Spleen (tissue), 7 donors: ENCODE data around the gene DNAJB8.

Experiments used
- CTCF ChIP-seq, 11 experiments: fragments of 200-600 bp in 7 of 11; fragments of 450-650 bp in 4 of 11; sonication (generic) in 4 of 11; IDR thresholded peaks in 8 of 11; conservative IDR thresholded peaks in 3 of 11; 1 replicate in 7 of 11; 2 replicates in 4 of 11; pipeline versions ENCODE4 v1.4.0 to v1.8.0; 2016 to 2021; ENCODE audit warnings: antibody characterized with exemption in 11 of 11, inconsistent platforms in 4 of 11, mild to moderate bottlenecking in 1 of 11
- POLR2A ChIP-seq, 3 donors: fragments of 450-650 bp; IDR thresholded peaks; one replicate each; pipeline ENCODE4 v1.5.1; 2017; ENCODE audit warnings: antibody characterized with exemption in 3 of 3, mild to moderate bottlenecking in 1 of 3
- POLR2AphosphoS5 ChIP-seq, 3 donors: sonication (generic); formaldehyde crosslinking; IDR thresholded peaks; one replicate each; pipeline ENCODE4 v1.5.1; 2017; ENCODE audit warnings: antibody characterized with exemption in 3 of 3
- donor health status: DM: no; HTN: no; CAD: no; lungs with moderate emphysema.
- donor health status: DM: no; HTN: no; CAD: no.
- donor health status: DM: no; HTN: no; CAD: no.

GRCh38 chr3:128491941-128492670, 25.4 kb upstream of the DNAJB8 start:
- TF ChIP-seq POLR2A (IDR thresholded peaks at IDR 0.05) = no peak
- no peak for TF ChIP-seq CTCF (IDR thresholded peaks at IDR 0.05 in 8 of 11, conservative IDR thresholded peaks at IDR 0.05 in 3 of 11)
- TF ChIP-seq POLR2AphosphoS5 (IDR thresholded peaks at IDR 0.05) = peak in 1 of 3 donors; percentile 6
